ENCODE measurements around the gene RNF11.
"Not testable (repeated sequence)": the region's sequence is repeated elsewhere in the genome, so short reads cannot be mapped to it uniquely, and the experiment has no call there.

Gene RNF11

DNA sequence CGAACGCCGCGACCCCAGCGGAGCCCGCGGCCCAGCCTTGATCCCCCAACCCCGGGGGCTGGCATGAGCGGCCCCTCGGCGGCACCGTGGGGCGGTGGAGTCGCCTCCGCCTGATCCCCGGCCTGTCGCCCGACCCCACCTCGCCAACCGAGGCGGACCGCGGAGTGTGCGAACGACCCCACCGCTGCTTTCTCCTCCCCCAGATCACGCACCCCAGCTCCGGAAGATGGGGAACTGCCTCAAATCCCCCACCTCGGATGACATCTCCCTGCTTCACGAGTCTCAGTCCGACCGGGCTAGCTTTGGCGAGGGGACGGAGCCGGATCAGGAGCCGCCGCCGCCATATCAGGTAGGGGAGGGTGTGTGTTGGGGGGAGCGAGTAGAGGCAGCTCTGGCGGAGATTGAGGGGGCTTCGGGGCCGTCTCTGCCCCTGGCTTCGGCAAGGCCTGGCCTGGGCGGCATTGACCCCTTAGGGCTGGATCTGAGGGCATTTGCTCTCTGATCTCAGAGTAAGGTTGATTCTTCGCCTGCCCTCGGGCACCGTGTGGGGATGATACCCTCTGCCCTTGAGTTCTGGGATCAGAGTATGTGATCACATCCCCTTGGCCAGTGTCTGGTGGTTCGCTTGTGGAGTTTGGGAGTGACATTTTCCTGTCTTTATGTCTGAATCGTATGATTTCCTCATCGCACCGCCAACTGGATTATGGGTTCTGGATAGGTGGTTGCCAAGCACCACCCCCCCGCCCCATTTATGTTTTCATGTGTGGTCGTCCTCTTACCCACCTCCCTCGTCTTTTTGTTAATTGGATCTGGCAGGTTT is 668 bp downstream of the RNF11 start:
- Mint-ChIP-seq H3K27me3 (no peaks in the 10 kb centered on the region), H3K4me1 (ENCODE audit: low read depth) (peaks cover 41% of the 10 kb centered on the region), H3K4me3 (no peak overlapping the region), H3K9me3 (no peaks in the 10 kb centered on the region), H3K27ac (no peak overlapping the region), H3K36me3 (ENCODE audit: low read depth) (peaks cover 16% of the 10 kb centered on the region)
- intact Hi-C loops (cut with micrococcal nuclease) = loop anchor here (2.0 kb wide), 1 partner anchor 60 kb away; no protein-coding TSS in a partner anchor

GRCh38 chr1:51237351-51238033 is 1.4 kb downstream of the RNF11 start:
- Mint-ChIP-seq H3K27ac (no peak overlapping the region), H3K36me3 (ENCODE audit: low read depth) (peaks cover 16% of the 10 kb centered on the region), H3K4me1 (ENCODE audit: low read depth) (peaks cover 42% of the 10 kb centered on the region), H3K27me3 (no peaks in the 10 kb centered on the region), H3K9me3 (no peaks in the 10 kb centered on the region), H3K4me3 (no peak overlapping the region)
- intact Hi-C loops (cut with micrococcal nuclease) = loop anchor here (2.0 kb wide), 1 partner anchor 59 kb away; no protein-coding TSS in a partner anchor

DNA sequence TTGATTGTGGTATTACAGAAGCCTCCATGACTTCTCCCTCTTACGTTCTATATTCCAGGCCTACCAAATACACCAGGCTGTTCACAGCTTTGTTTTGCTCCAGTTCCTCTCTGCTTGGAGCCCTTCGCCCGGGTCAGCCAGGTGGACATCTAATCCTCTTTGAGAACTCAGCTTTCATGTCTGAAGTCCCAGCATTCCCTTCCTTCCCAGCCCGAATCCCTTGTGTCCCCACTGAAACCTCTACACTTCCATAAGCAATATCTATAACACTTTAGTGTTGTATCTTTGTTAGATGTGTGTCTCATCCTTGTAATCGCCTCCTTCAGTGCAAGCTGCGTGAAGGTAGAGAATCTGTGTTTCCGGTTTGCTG is 1.9 kb downstream of the RNF11 start:
- H3K27ac Mint-ChIP-seq = no peak overlapping the region
- H3K4me1 Mint-ChIP-seq (ENCODE audit: low read depth) = peaks cover 46% of the 10 kb centered on the region
- no peak overlapping the region for H3K4me3 Mint-ChIP-seq
- H3K9me3 Mint-ChIP-seq = no peaks in the 10 kb centered on the region
- intact Hi-C loops (cut with micrococcal nuclease) = no loop called here
- H3K27me3 Mint-ChIP-seq = no peaks in the 10 kb centered on the region
- H3K36me3 Mint-ChIP-seq (ENCODE audit: low read depth) = peaks cover 16% of the 10 kb centered on the region

DNA sequence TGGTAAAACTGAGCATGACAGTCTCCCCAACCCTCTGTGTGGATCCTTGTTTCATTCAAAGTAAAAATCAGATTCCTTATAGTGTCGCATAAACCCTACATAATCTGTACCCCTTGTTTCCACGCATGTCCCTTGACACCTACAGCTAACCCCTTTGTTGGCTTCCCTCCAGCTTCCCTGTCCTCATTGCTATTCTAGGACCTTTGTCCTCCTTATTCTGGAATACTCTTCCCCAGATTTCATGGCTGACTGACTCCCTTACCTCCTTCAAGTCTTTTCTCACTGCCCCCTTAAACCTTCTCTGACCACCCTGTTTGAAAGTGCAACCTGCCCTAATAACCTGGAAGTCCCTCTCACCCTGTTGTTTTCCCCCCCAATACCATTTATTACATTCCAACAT is 4.0 kb downstream of the RNF11 start:
- Mint-ChIP-seq H3K36me3 (ENCODE audit: low read depth) (peaks cover 22% of the 10 kb centered on the region), H3K27me3 (no peaks in the 10 kb centered on the region), H3K4me3 (no peak overlapping the region), H3K27ac (no peak overlapping the region), H3K4me1 (ENCODE audit: low read depth) (peaks cover 40% of the 10 kb centered on the region), H3K9me3 (no peaks in the 10 kb centered on the region)
- intact Hi-C loops (cut with micrococcal nuclease) = no loop called here

GRCh38 chr1:51241119-51241518 is 5.0 kb downstream of the RNF11 start:
- Mint-ChIP-seq H3K36me3 (ENCODE audit: low read depth) (peaks cover 20% of the 10 kb centered on the region), H3K4me3 (no peak overlapping the region), H3K27ac (no peak overlapping the region), H3K9me3 (no peaks in the 10 kb centered on the region), H3K27me3 (no peaks in the 10 kb centered on the region), H3K4me1 (ENCODE audit: low read depth) (peaks cover 35% of the 10 kb centered on the region)
- intact Hi-C loops (cut with micrococcal nuclease) = no loop called here

DNA sequence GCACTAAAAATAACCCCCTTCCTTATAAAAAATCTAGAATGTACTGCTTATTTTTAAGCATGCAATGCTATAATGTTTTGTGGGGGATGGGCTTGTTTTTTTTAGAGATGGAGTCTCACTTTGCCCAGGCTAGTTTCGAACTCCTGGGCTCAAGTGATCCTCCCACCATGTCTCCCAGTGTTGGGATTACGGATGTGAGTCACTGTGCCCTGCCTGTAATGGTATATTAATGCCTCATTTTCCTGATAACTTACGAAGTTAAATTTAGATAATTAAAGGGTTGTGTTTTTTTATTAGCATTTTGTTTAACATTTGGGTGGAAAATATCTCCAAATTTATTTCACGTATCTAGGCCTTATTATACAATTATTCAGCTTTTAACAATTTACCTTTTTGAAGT is 6.5 kb downstream of the RNF11 start:
- no peak overlapping the region for H3K4me3 Mint-ChIP-seq
- peaks cover 50% of the 10 kb centered on the region for H3K4me1 Mint-ChIP-seq (ENCODE audit: low read depth)
- no peak overlapping the region for H3K27ac Mint-ChIP-seq
- intact Hi-C loops (cut with micrococcal nuclease) = no loop called here
- peaks cover 24% of the 10 kb centered on the region for H3K36me3 Mint-ChIP-seq (ENCODE audit: low read depth)
- H3K27me3 Mint-ChIP-seq = no peaks in the 10 kb centered on the region
- H3K9me3 Mint-ChIP-seq = no peaks in the 10 kb centered on the region

DNA sequence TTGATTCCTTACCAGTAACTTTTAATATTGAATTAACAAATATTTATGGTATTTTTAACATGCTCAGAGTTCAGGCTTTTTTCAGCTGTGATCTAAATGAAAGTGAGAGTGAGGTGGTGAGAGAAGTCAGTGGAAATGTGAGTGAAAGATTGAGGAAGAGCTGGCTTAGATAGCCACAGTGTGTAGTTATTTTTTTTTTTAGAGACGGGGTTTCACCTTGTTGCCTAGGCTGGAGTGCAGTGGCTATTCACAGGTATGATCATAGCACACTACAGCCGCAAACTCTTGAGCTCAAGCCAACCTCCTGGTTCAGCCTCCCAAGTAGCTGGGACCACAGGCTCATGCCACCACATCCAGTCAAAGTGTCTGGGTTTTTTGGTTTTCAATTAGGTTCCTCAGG is 10.9 kb downstream of the RNF11 start:
- no peaks in the 10 kb centered on the region for H3K9me3 Mint-ChIP-seq
- H3K4me3 Mint-ChIP-seq = no peak overlapping the region
- no peak overlapping the region for H3K27ac Mint-ChIP-seq
- intact Hi-C loops (cut with micrococcal nuclease) = no loop called here
- H3K36me3 Mint-ChIP-seq (ENCODE audit: low read depth) = peaks cover 26% of the 10 kb centered on the region
- peaks cover 41% of the 10 kb centered on the region for H3K4me1 Mint-ChIP-seq (ENCODE audit: low read depth)
- H3K27me3 Mint-ChIP-seq = no peaks in the 10 kb centered on the region

DNA sequence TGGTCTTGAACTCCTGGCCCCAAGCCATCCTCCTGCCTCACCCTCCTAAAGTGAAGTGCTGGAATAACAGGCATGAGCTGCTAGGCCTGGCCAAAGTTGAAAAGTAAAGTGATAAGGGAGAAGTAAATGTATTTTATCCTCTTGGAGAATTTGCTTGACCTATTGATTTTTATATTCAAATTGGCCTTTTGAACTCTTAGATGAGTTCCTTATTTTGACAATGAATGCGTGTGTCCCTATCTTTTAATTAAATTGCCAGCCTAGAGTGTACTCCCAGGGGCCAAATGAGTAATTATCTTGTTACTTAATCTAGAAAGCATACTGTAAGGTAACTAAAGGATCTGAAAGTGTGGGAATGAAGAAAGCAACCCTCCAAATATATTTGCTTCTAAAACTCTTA is 11.4 kb downstream of the RNF11 start:
- no peak overlapping the region for H3K4me3 Mint-ChIP-seq
- no peaks in the 10 kb centered on the region for H3K9me3 Mint-ChIP-seq
- intact Hi-C loops (cut with micrococcal nuclease) = no loop called here
- H3K27ac Mint-ChIP-seq = no peak overlapping the region
- peaks cover 45% of the 10 kb centered on the region for H3K4me1 Mint-ChIP-seq (ENCODE audit: low read depth)
- no peaks in the 10 kb centered on the region for H3K27me3 Mint-ChIP-seq
- H3K36me3 Mint-ChIP-seq (ENCODE audit: low read depth) = peaks cover 26% of the 10 kb centered on the region

GRCh38 chr1:51249445-51249844 is 13.4 kb downstream of the RNF11 start:
- Mint-ChIP-seq H3K36me3 (ENCODE audit: low read depth) (peaks cover 19% of the 10 kb centered on the region), H3K4me1 (ENCODE audit: low read depth) (peaks cover 37% of the 10 kb centered on the region), H3K27me3 (no peaks in the 10 kb centered on the region), H3K4me3 (no peak overlapping the region), H3K27ac (no peak overlapping the region), H3K9me3 (no peaks in the 10 kb centered on the region)
- intact Hi-C loops (cut with micrococcal nuclease) = no loop called here

GRCh38 chr1:51250729-51251128 is 14.7 kb downstream of the RNF11 start:
- H3K4me3 Mint-ChIP-seq; H3K9me3 Mint-ChIP-seq; intact Hi-C loops (cut with micrococcal nuclease); H3K27ac Mint-ChIP-seq; H3K27me3 Mint-ChIP-seq: not testable (repeated sequence)
- Mint-ChIP-seq H3K4me1 (ENCODE audit: low read depth) (peaks cover 35% of the 10 kb centered on the region), H3K36me3 (ENCODE audit: low read depth) (peaks cover 19% of the 10 kb centered on the region)

DNA sequence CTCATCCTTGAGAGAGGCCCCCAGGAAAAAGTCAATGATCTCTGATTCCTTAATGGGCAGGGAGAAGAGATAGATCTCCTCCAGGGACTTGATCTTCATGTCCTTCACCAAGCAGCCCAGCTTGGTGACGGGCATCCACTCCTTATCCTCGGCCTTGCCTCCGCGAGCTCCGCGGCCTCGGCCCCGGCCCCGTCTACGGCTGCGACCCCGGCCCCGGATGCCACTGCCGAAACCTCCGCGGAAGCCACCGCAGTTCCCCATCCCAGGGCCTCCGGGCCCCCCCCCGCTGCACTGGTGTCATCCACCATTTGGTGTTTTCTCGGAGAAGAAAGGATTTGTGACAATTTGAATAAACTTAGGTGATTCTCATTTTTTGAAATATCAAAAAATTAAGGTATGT is 15.1 kb downstream of the RNF11 start:
- Mint-ChIP-seq H3K36me3 (ENCODE audit: low read depth) (peaks cover 15% of the 10 kb centered on the region), H3K4me1 (ENCODE audit: low read depth) (peaks cover 31% of the 10 kb centered on the region)
- H3K4me3 Mint-ChIP-seq; H3K27me3 Mint-ChIP-seq; H3K27ac Mint-ChIP-seq; H3K9me3 Mint-ChIP-seq; intact Hi-C loops (cut with micrococcal nuclease): not testable (repeated sequence)

DNA sequence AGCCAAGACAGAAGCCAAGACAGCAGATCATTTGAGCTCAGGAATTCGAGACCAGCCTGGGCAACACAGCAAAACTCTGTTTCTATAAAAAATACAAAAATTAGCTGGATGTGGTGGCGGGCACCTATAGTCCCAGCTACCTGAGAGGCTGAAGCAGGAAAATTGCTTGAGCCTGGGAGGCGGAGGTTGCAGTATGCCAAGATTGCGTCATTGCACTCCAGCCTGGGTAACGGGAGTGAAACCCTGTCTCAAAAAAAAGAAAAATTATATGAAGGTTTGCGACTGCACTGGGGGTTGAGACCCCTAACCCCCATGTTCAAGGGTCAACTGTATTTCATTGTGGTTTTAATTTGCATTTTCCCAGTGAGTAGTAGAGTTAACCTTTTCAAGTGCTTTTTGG is 16.3 kb downstream of the RNF11 start:
- intact Hi-C loops (cut with micrococcal nuclease) = no loop called here
- Mint-ChIP-seq H3K27me3 (no peaks in the 10 kb centered on the region), H3K36me3 (ENCODE audit: low read depth) (peaks cover 11% of the 10 kb centered on the region), H3K4me3 (no peak overlapping the region), H3K27ac (no peak overlapping the region), H3K4me1 (ENCODE audit: low read depth) (peaks cover 19% of the 10 kb centered on the region), H3K9me3 (no peaks in the 10 kb centered on the region)

GRCh38 chr1:51253691-51254090 is 17.6 kb downstream of the RNF11 start:
- no peak overlapping the region for H3K27ac Mint-ChIP-seq
- peaks cover 11% of the 10 kb centered on the region for H3K36me3 Mint-ChIP-seq (ENCODE audit: low read depth)
- peaks cover 15% of the 10 kb centered on the region for H3K4me1 Mint-ChIP-seq (ENCODE audit: low read depth)
- intact Hi-C loops (cut with micrococcal nuclease) = no loop called here
- no peaks in the 10 kb centered on the region for H3K27me3 Mint-ChIP-seq
- H3K4me3 Mint-ChIP-seq = no peak overlapping the region
- H3K9me3 Mint-ChIP-seq = no peaks in the 10 kb centered on the region

GRCh38 chr1:51255331-51255730 is 19.3 kb downstream of the RNF11 start:
- Mint-ChIP-seq H3K36me3 (ENCODE audit: low read depth) (peaks cover 10% of the 10 kb centered on the region), H3K4me3 (no peak overlapping the region), H3K4me1 (ENCODE audit: low read depth) (peaks cover 11% of the 10 kb centered on the region), H3K27ac (no peak overlapping the region), H3K27me3 (no peaks in the 10 kb centered on the region), H3K9me3 (no peaks in the 10 kb centered on the region)
- intact Hi-C loops (cut with micrococcal nuclease) = no loop called here
